OCI-LY1 (cell line): Measurements from ENCODE around the gene PLCD1.

Experiments
- H2AFZ ChIP-seq: fragments of 200-600 bp; sonication (generic), shearing (Covaris generic); 2 replicates; pipeline ENCODE4 v1.6.0; 2014; ENCODE audit warnings: antibody characterized with exemption, mild to moderate bottlenecking, low read length
- H3F3A ChIP-seq: fragments of 200-600 bp; sonication (generic), shearing (Covaris generic); 2 replicates; pipeline ENCODE4 v1.6.0; 2014; ENCODE audit warnings: mild to moderate bottlenecking, antibody characterized with exemption, low read length, moderate library complexity; ENCODE audit not compliant: insufficient read depth
- H3K27ac ChIP-seq: fragments of 200-600 bp; sonication (generic); 2 replicates; pipeline ENCODE4 v1.5.1; 2014; ENCODE audit warnings: low read length, mixed run types, mild to moderate bottlenecking, low read depth; ENCODE audit not compliant: poor library complexity, severe bottlenecking
- H3K27me3 ChIP-seq: fragments of 200-600 bp; sonication (generic); 2 replicates; pipeline ENCODE4 v1.6.0; 2014; ENCODE audit warnings: antibody characterized with exemption, mild to moderate bottlenecking, low read length, moderate library complexity; ENCODE audit not compliant: insufficient read depth
- H3K36me3 ChIP-seq: fragments of 200-600 bp; sonication (generic); 2 replicates; pipeline ENCODE4 v1.6.1; 2014; ENCODE audit warnings: mild to moderate bottlenecking, antibody characterized with exemption, low read length, moderate library complexity, mixed read lengths; ENCODE audit not compliant: insufficient read depth
- H3K4me1 ChIP-seq: fragments of 200-600 bp; sonication (generic); 2 replicates; pipeline ENCODE4 v1.5.1; 2014; ENCODE audit warnings: mild to moderate bottlenecking, low read length, moderate library complexity; ENCODE audit not compliant: insufficient read depth, severe bottlenecking
- H3K4me2 ChIP-seq: fragments of 200-600 bp; sonication (generic), shearing (Covaris generic); 2 replicates; pipeline ENCODE4 v1.6.1; 2014; ENCODE audit warnings: low read length
- H3K4me3 ChIP-seq: fragments of 200-600 bp; sonication (generic); 2 replicates; pipeline ENCODE4 v1.5.1; 2014; ENCODE audit warnings: low read length, low read depth, mild to moderate bottlenecking, mixed read lengths; ENCODE audit not compliant: poor library complexity, severe bottlenecking
- H3K79me2 ChIP-seq: fragments of 200-600 bp; shearing (Covaris generic); 2 replicates; pipeline ENCODE4 v1.6.1; 2016; ENCODE audit warnings: mixed run types, low read length, mixed read lengths; ENCODE audit not compliant: insufficient read depth
- H3K9ac ChIP-seq: fragments of 200-600 bp; sonication (generic), shearing (Covaris generic); 2 replicates; pipeline ENCODE4 v1.6.1; 2014; ENCODE audit warnings: mild to moderate bottlenecking, low read length, mixed read lengths
- H3K9me2 ChIP-seq: fragments of 200-600 bp; sonication (generic), shearing (Covaris generic); 2 replicates; pipeline ENCODE4 v1.6.1; 2014; ENCODE audit warnings: low read depth, mild to moderate bottlenecking, low read length, mixed read lengths
- H3K9me3 ChIP-seq: fragments of 200-600 bp; shearing (Covaris generic); 2 replicates; pipeline ENCODE4 v1.6.1; 2014; ENCODE audit warnings: low read length, mixed read lengths
- H4K20me1 ChIP-seq: fragments of 200-600 bp; sonication (generic), shearing (Covaris generic); 2 replicates; pipeline ENCODE4 v1.6.0; 2016; ENCODE audit warnings: mild to moderate bottlenecking, low read length; ENCODE audit not compliant: insufficient read depth
- EZH2 ChIP-seq: fragments of 200-600 bp; sonication (generic), shearing (Covaris generic); IDR thresholded peaks from 2 replicates; pipeline ENCODE4 v1.8.0; 2017; ENCODE audit warnings: borderline replicate concordance, mixed run types, mild to moderate bottlenecking, antibody characterized with exemption, low read length, moderate library complexity, mixed read lengths
- TF ChIP-seq, protein P1 (sequence below): fragments of 200-600 bp; sonication (generic), shearing (Covaris generic); IDR thresholded peaks from 2 replicates; pipeline ENCODE4 v1.5.1; 2017; ENCODE audit warnings: mild to moderate bottlenecking, antibody characterized with exemption, low read length, moderate library complexity, mixed read lengths

PLCD1 gene

DNA sequence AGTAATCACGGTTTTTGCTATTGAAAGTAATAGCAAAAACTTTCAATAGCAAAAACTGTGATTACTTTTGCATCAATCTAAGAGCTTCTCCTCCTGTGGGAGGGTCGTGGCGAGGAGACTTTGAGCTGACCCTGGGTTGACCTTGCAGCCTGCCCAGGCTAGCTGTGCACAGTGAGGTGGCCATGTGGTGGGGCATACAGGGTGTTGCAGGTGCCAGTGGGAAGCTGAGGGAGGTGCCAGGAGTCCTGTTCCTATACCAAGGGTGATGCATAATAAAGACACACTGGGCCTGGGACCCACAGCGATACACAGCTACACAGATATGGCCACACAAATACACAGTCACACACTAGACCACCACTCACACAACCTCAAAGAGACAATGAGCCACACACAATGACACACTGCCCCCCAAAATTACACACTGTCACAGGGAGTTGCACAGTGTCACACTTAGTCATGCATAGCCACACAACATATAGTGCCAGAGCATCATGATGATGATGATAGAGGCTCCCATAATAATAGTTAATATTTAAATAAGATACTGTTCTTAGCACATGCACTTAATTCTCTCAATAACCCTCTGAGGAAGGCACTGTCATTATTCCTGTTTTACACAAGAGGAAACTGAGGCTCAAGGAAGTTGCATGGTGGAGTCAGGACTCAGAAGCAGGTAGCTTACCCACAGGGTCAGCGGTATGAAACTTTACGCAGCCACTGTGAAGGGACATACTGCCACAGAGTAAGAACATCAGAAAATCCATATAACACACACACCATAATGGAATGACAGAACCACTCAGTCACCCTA is 6.3 kb downstream of the PLCD1 start:
- Histone ChIP-seq H4K20me1 (no peaks in the 10 kb centered on the region), H3F3A (no peaks in the 10 kb centered on the region), H2AFZ (no peak overlapping the region), H3K4me2 (peak overlapping the region; percentile 73), H3K27ac (no peak overlapping the region), H3K36me3 (no peaks in the 10 kb centered on the region), H3K4me3 (peak overlapping the region; percentile 62), H3K27me3 (no peaks in the 10 kb centered on the region), H3K9me2 (no peaks in the 10 kb centered on the region), H3K9me3 (no peaks in the 10 kb centered on the region), H3K79me2 (no peaks in the 10 kb centered on the region), H3K9ac (no peak overlapping the region; the same call in 1 of the 2 replicates), H3K4me1 (peaks cover 20% of the 10 kb centered on the region)
- TF ChIP-seq EZH2 = no peak

DNA sequence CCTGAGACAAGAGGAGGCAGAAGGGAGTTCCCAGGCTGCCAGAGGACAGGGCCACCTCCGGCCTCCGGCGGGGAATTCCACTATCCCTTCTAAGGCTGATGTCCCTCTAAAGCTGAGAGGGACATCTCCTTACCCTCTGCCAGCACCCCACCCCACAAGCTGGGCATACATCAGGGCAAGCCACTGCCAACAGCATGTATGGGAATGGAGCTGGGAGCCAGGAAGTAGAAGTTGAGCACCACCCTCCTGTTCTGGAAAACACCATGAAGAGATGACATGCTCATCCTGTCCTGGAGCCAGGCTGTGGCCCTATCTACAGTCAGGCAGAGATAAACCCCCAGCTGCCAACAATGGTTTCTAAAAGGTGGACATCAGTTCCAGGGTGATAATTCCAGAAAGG is 7.1 kb downstream of the PLCD1 start:
- H3K4me1 ChIP-seq = peaks cover 20% of the 10 kb centered on the region

DNA sequence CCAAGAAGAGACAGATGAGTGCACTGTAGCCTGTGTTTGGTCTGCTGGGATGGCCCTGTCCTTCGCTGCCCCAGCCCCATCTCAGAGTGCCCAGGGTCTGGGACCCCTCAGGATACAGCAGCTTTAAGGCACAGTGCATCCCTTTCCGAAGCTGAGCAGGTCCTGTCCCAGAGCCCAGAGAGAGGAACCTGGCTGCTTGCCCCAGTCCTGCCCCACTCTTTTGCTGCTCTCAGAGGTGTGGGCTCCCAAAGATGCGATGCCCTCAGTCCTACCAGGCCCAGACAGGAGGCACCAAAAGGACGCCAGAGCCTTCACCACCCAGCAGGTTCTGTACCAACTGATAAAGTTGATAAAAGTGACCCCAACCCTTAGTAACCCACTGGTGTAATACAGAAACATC is 8.2 kb downstream of the PLCD1 start:
- H3K4me1 ChIP-seq = peaks cover 20% of the 10 kb centered on the region
- H3K79me2 ChIP-seq = no peaks in the 10 kb centered on the region
- H3K9me3 ChIP-seq = no peaks in the 10 kb centered on the region
- H3K9me2 ChIP-seq = no peaks in the 10 kb centered on the region
- H3K27ac ChIP-seq = no peak overlapping the region
- no peaks in the 10 kb centered on the region for H3K27me3 ChIP-seq
- H3K4me3 ChIP-seq = no peak overlapping the region
- H3K36me3 ChIP-seq = peaks cover 3% of the 10 kb centered on the region
- TF ChIP-seq EZH2 = no peak
- TF ChIP-seq, protein P1, sequence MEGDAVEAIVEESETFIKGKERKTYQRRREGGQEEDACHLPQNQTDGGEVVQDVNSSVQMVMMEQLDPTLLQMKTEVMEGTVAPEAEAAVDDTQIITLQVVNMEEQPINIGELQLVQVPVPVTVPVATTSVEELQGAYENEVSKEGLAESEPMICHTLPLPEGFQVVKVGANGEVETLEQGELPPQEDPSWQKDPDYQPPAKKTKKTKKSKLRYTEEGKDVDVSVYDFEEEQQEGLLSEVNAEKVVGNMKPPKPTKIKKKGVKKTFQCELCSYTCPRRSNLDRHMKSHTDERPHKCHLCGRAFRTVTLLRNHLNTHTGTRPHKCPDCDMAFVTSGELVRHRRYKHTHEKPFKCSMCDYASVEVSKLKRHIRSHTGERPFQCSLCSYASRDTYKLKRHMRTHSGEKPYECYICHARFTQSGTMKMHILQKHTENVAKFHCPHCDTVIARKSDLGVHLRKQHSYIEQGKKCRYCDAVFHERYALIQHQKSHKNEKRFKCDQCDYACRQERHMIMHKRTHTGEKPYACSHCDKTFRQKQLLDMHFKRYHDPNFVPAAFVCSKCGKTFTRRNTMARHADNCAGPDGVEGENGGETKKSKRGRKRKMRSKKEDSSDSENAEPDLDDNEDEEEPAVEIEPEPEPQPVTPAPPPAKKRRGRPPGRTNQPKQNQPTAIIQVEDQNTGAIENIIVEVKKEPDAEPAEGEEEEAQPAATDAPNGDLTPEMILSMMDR = no peak
- no peak overlapping the region for H2AFZ ChIP-seq
- no peak overlapping the region for H3K4me2 ChIP-seq
- no peaks in the 10 kb centered on the region for H3F3A ChIP-seq
- H4K20me1 ChIP-seq = no peaks in the 10 kb centered on the region
- no peak overlapping the region for H3K9ac ChIP-seq

More for the DNA sequence above, 7.1 kb downstream of the PLCD1 start:
- no peaks in the 10 kb centered on the region for H3K27me3 ChIP-seq
- TF ChIP-seq, protein P1 = no peak
- TF ChIP-seq EZH2 = no peak
- H4K20me1 ChIP-seq = no peaks in the 10 kb centered on the region
- H3K9me2 ChIP-seq = no peaks in the 10 kb centered on the region
- no peaks in the 10 kb centered on the region for H3F3A ChIP-seq
- H3K9ac ChIP-seq = no peak overlapping the region
- H3K36me3 ChIP-seq = no peaks in the 10 kb centered on the region
- H3K27ac ChIP-seq = no peak overlapping the region
- H2AFZ ChIP-seq = no peak overlapping the region
- H3K9me3 ChIP-seq = no peaks in the 10 kb centered on the region
- H3K79me2 ChIP-seq = no peaks in the 10 kb centered on the region
- H3K4me2 ChIP-seq = no peak overlapping the region
- H3K4me3 ChIP-seq = no peak overlapping the region

DNA sequence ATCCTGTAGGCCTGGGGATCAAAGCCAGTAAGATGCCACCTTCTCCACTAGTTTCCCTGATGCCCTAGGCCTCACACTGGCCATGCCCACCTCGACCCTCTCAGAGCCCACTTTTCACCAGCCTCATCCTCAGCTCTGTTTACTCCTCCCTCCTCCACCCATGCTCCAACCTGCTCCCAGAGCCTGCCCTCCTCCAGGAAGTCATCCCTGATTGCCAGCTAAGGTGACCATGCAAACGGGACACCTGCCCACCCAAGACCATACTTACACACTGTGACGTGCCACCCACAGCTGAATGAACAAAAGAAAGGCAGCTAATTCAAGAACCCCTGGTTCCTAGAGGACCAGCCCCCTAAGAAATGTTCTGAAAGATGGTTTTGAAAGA is 9.1 kb downstream of the PLCD1 start:
- H3K4me2 ChIP-seq = no peak overlapping the region
- H3K79me2 ChIP-seq = no peaks in the 10 kb centered on the region
- no peaks in the 10 kb centered on the region for H3F3A ChIP-seq
- peaks cover 12% of the 10 kb centered on the region for H3K4me1 ChIP-seq
- no peak overlapping the region for H3K27ac ChIP-seq
- no peaks in the 10 kb centered on the region for H4K20me1 ChIP-seq
- no peak overlapping the region for H2AFZ ChIP-seq
- no peaks in the 10 kb centered on the region for H3K9me2 ChIP-seq
- H3K27me3 ChIP-seq = no peaks in the 10 kb centered on the region
- no peak for TF ChIP-seq EZH2
- TF ChIP-seq, protein P1 = no peak
- H3K9ac ChIP-seq = no peak overlapping the region
- H3K4me3 ChIP-seq = no peak overlapping the region
- H3K36me3 ChIP-seq = peaks cover 11% of the 10 kb centered on the region
- no peaks in the 10 kb centered on the region for H3K9me3 ChIP-seq
